GM23338 (cell line): ENCODE results near the gene CCDC106. TPM values are rescaled to one million over a fixed set of nuclear protein-coding genes. Genes with fewer than 3 reads are reported as not detected.

Experiments used
- ATAC-seq: fragments of 200-7000 bp; cut with Tn5 transposase; 3 replicates; pipeline ENCODE4 v1.9.1; 2020
- DNase-seq: peaks from one replicate; pipeline ENCODE4 v3.0.0-alpha.2; 2015; ENCODE audit warnings: low spot score
- H2AFZ ChIP-seq: fragments of 200-600 bp; sonication (generic); 2 replicates; pipeline ENCODE4 v1.8.0; 2016; ENCODE audit warnings: antibody characterized with exemption, mild to moderate bottlenecking, moderate library complexity
- H3F3A ChIP-seq: fragments of 200-600 bp; sonication (generic); replicated peaks from 2 replicates; pipeline ENCODE4 v1.8.0; 2017; ENCODE audit warnings: antibody characterized with exemption, mixed run types, low read depth
- H3K27ac ChIP-seq: fragments of 200-600 bp; sonication (generic); 2 replicates; pipeline ENCODE4 v1.6.1; 2016; ENCODE audit warnings: low read depth
- H3K27me3 ChIP-seq: fragments of 200-600 bp; sonication (generic); 2 replicates; pipeline ENCODE4 v1.8.0; 2016; ENCODE audit warnings: mild to moderate bottlenecking, mixed run types, moderate library complexity; ENCODE audit not compliant: insufficient read depth
- H3K36me3 ChIP-seq: fragments of 200-600 bp; sonication (generic); 2 replicates; pipeline ENCODE4 v1.8.0; 2016; ENCODE audit warnings: mild to moderate bottlenecking; ENCODE audit not compliant: insufficient read depth
- H3K4me1 ChIP-seq: fragments of 200-600 bp; sonication (generic); 2 replicates; pipeline ENCODE4 v1.8.0; 2016; ENCODE audit warnings: mild to moderate bottlenecking, moderate library complexity; ENCODE audit not compliant: insufficient read depth
- H3K4me2 ChIP-seq: fragments of 200-600 bp; sonication (generic); 2 replicates; pipeline ENCODE4 v1.7.1; 2017; ENCODE audit warnings: mixed run types
- H3K4me3 ChIP-seq: fragments of 200-600 bp; sonication (generic); 2 replicates; pipeline ENCODE4 v1.6.1; 2016; ENCODE audit warnings: mixed run types
- H3K79me2 ChIP-seq: fragments of 200-600 bp; sonication (generic); replicated peaks from 2 replicates; pipeline ENCODE4 v1.8.0; 2017; ENCODE audit warnings: mild to moderate bottlenecking; ENCODE audit not compliant: insufficient read depth
- H3K9me2 ChIP-seq: fragments of 200-600 bp; sonication (generic); 2 replicates; pipeline ENCODE4 v1.8.0; 2017; ENCODE audit not compliant: insufficient read depth
- H4K20me1 ChIP-seq: fragments of 200-600 bp; sonication (generic); replicated peaks from 2 replicates; pipeline ENCODE4 v1.8.0; 2017; ENCODE audit warnings: mild to moderate bottlenecking; ENCODE audit not compliant: insufficient read depth
- H3K27ac Mint-ChIP-seq: 2 replicates; pipeline ENCODE4 v1.8.0; 2020; ENCODE audit warnings: inconsistent platforms, mild to moderate bottlenecking, moderate library complexity, mixed read lengths
- H3K27me3 Mint-ChIP-seq: 3 replicates; pipeline ENCODE4 v1.8.0; 2022; ENCODE audit warnings: low read depth, mild to moderate bottlenecking, moderate library complexity, mixed read lengths, inconsistent platforms; ENCODE audit not compliant: insufficient read depth, poor library complexity
- H3K36me3 Mint-ChIP-seq: 3 replicates; pipeline ENCODE4 v1.8.0; 2021; ENCODE audit warnings: low read depth, mild to moderate bottlenecking, inconsistent platforms, moderate library complexity, mixed read lengths
- H3K4me1 Mint-ChIP-seq: 3 replicates; pipeline ENCODE4 v1.8.0; 2020; ENCODE audit warnings: mild to moderate bottlenecking, inconsistent platforms, mixed read lengths
- H3K4me3 Mint-ChIP-seq: 3 replicates; pipeline ENCODE4 v1.8.0; 2021; ENCODE audit warnings: moderate library complexity, mild to moderate bottlenecking, inconsistent platforms, mixed read lengths
- H3K9me3 Mint-ChIP-seq: 3 replicates; pipeline ENCODE4 v1.8.0; 2020; ENCODE audit warnings: moderate library complexity, mild to moderate bottlenecking, inconsistent platforms, mixed read lengths
- CREB1 ChIP-seq: fragments of 250-450 bp; sonication (Bioruptor Pico); IDR thresholded peaks from 2 replicates; pipeline ENCODE4 v1.5.0; 2020; ENCODE audit warnings: low read depth, mild to moderate bottlenecking, moderate library complexity
- CTCF ChIP-seq, 2 experiments: fragments of 200-600 bp in 1 of 2; sonication (generic) in 1 of 2; conservative IDR thresholded peaks; 2 replicates each; pipeline versions ENCODE4 v1.5.1 to v1.6.1; 2016 to 2017; ENCODE audit warnings: antibody characterized with exemption in 2 of 2, low read depth in 2 of 2, mild to moderate bottlenecking in 2 of 2, moderate library complexity in 1 of 2
- ETS1 ChIP-seq: IDR thresholded peaks from 2 replicates; pipeline ENCODE4 v1.6.1; 2016; ENCODE audit warnings: antibody characterized with exemption
- EZH2 ChIP-seq: fragments of 200-600 bp; sonication (generic); IDR thresholded peaks from one replicate; pipeline ENCODE4 v1.8.0; 2017; ENCODE audit warnings: antibody characterized with exemption, mild to moderate bottlenecking, low read depth; ENCODE audit not compliant: unreplicated experiment
- JUNB ChIP-seq: IDR thresholded peaks from one replicate; pipeline ENCODE4 v1.6.1; 2016; ENCODE audit warnings: antibody characterized with exemption; ENCODE audit not compliant: unreplicated experiment
- NANOG ChIP-seq: IDR thresholded peaks from 2 replicates; pipeline ENCODE4 v1.6.1; 2016; ENCODE audit warnings: antibody characterized with exemption, borderline replicate concordance
- POLR2AphosphoS5 ChIP-seq: IDR thresholded peaks from 2 replicates; pipeline ENCODE4 v1.6.1; 2016; ENCODE audit warnings: antibody characterized with exemption, low read depth
- ZNF114 ChIP-seq: fragments of 250-450 bp; sonication (Bioruptor Pico); IDR thresholded peaks from 2 replicates; pipeline ENCODE4 v1.5.0; 2020; ENCODE audit warnings: mild to moderate bottlenecking, moderate library complexity
- ZNF462 ChIP-seq: fragments of 250-450 bp; sonication (Bioruptor Pico); IDR thresholded peaks from 2 replicates; pipeline ENCODE4 v1.5.0; 2020; ENCODE audit warnings: mild to moderate bottlenecking, moderate library complexity
- polyA plus RNA-seq: library from polyadenylated mRNA; unstranded; fragments of >200 nt; fragmentation: Nextera tagmentation; extraction: Ambion mirVana; gene quantifications from 2 replicates; pipeline ENCODE4 v1.2.1, GENCODE V29; 2016
- total RNA-seq: library from RNA; depleted of rRNA; stranded (reverse); fragments of >200 nt; shearing (Covaris generic); gene quantifications from 2 replicates; pipeline ENCODE4 v1.2.3, GENCODE V29; 2014

The CCDC106 gene
- total and polyA plus RNA-seq, 2 experiments from 2014 or later = 12.0 to 17.6 TPM

GRCh38 chr19:55683449-55684261, 35.6 kb downstream of the CCDC106 start (continued):
- TF ChIP-seq ZNF462 = no peak
- no peak for TF ChIP-seq POLR2AphosphoS5
- TF ChIP-seq NANOG = no peak
- no peak for TF ChIP-seq ZNF114 (CRISPR knock-in tag)
- TF ChIP-seq EZH2 = no peak

GRCh38 chr19:55684946-55685681, 37.1 kb downstream of the CCDC106 start:
- no peaks in the 10 kb centered on the region for H3K9me3 Mint-ChIP-seq
- no peaks in the 10 kb centered on the region for H3K27me3 ChIP-seq
- no peaks in the 10 kb centered on the region for H3K4me1 ChIP-seq
- no peaks in the 10 kb centered on the region for H3K9me2 ChIP-seq
- no peak overlapping the region for H3K4me3 Mint-ChIP-seq
- peaks cover 36% of the 10 kb centered on the region for H3K79me2 ChIP-seq
- H3F3A ChIP-seq = no peaks in the 10 kb centered on the region
- DNase-seq (no peak), ATAC-seq (no peak)
- H3K4me3 ChIP-seq = no peak overlapping the region
- H3K36me3 Mint-ChIP-seq = peaks cover 21% of the 10 kb centered on the region
- peaks cover 4% of the 10 kb centered on the region; the same call in 1 of the 2 replicates for H3K36me3 ChIP-seq
- H3K4me1 Mint-ChIP-seq = no peaks in the 10 kb centered on the region
- H3K4me2 ChIP-seq = no peak overlapping the region
- H4K20me1 ChIP-seq = peaks cover 16% of the 10 kb centered on the region; the same call in 1 of the 2 replicates
- no peak overlapping the region for H2AFZ ChIP-seq
- H3K27ac Mint-ChIP-seq = no peak overlapping the region
- peaks cover 3% of the 10 kb centered on the region for H3K27me3 Mint-ChIP-seq
- H3K27ac ChIP-seq = no peak overlapping the region
- TF ChIP-seq ETS1 (no peak), JUNB (no peak), POLR2AphosphoS5 (no peak), CTCF (conservative IDR thresholded peaks at IDR 0.05; ENCODE audit: low read depth in 2 of 2) (no peak), CREB1 (CRISPR knock-in tag) (no peak)
